HG03060 (cell line): ENCODE measurements around the gene PSMF1.
"Not testable (repeated sequence)": the region's sequence is repeated elsewhere in the genome, so short reads cannot be mapped to it uniquely, and the experiment has no call there.

Experiments used
- ATAC-seq: cut with Tn5 transposase; IDR thresholded peaks from one replicate; pipeline ENCODE4 v1.9.1; 2021; ENCODE audit warnings: low read depth, moderate number of reproducible peaks; ENCODE audit not compliant: unreplicated experiment

Gene PSMF1

DNA sequence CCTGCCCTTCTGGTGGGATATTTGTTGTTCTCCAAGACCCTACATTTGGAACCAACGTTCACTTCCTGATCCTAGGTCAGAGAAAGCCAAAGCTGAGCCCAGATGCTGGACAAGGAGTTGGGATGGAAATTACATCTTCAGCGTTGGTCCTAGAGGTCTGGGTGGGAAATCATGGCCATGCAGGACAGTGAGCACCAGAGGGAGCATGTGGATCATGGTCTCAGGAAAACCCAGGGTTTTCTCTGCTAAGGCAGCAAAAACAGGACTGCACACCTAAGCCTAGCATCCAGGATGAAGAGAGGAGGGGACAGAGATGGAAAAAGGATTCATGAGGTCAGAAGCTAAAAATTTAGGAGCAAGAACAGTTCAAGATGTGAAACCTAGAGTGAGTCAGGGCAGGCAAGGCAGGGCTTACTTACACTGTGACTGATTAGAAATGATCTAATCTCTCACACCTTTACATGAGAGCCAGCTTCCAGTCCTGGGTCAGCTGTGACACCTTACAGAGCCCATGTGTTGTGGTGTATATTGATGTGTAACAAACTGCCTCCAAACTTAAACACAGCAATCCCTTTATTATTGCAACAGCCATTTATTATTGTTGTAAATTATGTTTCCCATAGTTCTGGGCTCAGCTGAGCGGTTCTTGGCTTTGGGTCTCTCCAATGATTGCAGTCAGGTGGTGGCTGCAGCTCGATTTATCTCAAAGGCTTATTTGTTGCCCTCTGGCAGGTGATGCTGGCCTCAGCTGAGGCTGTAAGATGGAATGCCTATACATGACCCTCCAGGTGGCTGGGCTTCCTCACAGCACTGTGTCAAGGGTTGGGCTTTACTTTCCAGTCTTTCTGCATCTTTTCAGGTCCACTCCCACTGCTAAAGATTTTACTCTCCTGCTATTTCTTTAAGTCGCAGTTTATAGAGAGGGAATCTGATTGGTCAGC, 91.3 kb downstream of the PSMF1 start:
- ATAC-seq = no peak

DNA sequence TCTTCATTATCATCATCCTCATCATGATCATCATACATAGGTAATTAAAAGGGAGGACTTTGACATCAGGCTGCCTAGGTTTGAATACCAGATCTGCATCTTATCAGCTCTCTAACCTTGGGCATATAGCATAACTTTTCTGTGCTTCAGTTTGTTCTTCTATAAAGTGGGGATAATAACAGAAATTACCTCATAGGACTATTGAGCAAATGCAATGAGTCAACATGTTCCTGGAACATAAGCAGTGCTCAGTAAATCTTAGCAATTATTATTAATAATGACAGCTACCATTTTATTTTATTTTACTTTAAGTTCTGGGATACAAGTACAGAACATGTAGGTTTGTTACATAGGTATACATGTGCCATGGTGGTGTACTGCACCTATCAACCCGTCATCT, 92.1 kb downstream of the PSMF1 start:
- no peak for ATAC-seq

DNA sequence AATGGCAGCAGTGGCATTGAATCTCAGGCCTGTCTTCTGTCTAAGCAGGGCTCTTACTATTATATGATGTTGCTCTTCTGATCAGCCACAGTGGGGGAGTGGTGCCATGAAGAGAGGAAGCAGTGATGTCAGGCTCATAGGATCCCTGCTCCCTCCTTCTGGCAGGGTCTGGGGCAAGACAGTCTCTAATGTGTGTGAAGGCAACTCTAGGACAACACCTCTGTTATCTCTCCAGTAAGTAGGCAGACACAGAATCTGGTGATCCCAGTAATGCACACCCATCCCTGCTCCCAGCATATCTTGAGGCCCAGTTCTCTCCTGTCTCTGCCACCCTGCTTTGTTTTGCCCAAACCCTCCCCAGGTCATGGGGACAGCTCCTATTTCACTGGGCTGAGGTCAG, 93.6 kb downstream of the PSMF1 start:
- no peak for ATAC-seq

DNA sequence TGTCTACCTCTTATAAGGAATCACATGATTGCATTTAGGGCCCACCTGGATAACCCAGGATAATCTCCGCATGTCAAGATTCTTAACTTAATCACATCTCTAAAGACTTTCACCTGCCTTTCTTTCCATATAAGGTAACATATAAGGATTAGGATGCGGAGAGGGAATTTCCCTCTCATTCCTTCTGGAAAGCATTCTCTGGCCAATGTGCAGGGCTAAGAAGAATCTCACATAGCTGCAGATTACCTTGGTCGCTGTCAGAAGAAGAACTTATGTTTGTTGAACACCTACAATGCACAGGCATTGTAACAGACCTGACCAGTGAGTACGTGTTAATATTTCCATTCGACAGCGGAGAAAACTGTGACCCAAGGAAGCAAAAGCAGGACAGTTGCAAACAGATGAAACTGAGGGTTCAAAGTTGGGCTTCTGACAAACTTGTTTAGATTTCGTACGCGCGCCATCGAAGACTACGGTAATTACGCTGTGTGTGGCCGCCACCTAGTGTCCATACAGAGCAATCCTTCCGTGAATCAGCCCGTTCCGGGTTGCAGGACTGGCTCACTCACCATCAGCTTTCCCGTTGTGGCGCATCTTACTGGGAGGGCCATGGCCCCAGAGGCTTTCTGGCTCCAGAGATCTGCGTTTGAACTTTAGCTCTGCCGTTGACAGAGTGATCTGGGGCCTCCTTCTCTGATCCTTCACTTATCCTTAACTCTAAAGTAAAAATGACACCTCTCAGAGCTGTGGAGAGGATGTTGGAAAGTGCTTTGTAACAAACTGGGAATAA, 94.4 kb downstream of the PSMF1 start:
- ATAC-seq = no peak

DNA sequence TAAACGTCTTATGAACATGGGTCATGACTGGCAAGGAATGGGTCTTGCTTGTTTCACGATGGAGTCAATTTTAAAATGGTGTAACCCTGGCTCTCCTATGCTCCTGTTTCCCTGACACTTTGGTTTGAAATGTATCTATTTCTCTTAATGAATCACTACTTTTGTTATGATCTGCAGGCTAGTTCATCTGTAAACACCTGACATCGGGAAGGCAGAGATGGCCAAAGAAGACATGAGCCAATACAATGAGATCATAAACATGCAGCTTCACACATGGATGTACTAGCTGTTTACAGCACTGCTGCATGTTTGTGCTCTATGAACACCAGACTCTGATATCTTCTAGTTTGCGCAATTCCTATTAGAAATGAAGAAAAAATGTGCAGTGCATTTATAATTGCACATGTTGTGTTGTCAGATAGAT, 96.4 kb downstream of the PSMF1 start:
- no peak for ATAC-seq

DNA sequence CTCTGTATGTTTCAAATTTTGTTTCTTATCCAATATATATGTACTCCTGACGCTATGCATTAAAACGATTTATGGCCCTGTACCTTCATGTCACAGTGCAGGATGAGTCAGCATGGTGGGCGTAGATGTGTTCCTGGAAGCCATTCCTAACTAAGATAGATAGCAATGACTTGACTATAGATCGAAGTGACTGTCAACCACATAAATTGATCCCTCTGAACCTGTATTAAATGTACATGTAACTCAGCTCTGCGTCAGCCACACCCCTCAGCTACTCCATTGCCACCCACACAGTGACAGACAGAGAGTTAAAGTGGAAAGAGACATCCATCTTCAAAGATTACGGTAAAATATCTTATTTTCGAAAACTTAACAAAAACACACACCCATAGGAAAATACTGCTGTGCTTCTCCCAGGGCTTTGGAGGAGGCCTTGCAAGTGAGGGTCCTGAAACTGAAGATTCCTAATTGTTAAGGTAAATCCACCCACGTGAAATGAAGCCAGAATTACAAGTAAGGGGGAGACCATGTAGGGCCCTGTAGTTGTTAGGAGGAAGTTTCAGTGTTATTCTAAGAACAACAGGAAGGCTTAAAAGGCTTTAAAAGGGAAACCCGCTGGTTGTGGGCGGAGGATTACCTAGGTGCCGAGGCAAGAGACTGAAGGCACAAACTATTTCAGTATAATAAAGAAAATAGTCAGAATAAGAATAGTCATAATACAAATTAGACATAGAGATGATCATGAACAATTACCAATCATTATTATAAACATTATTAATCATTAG, 97.2 kb downstream of the PSMF1 start:
- no peak for ATAC-seq

DNA sequence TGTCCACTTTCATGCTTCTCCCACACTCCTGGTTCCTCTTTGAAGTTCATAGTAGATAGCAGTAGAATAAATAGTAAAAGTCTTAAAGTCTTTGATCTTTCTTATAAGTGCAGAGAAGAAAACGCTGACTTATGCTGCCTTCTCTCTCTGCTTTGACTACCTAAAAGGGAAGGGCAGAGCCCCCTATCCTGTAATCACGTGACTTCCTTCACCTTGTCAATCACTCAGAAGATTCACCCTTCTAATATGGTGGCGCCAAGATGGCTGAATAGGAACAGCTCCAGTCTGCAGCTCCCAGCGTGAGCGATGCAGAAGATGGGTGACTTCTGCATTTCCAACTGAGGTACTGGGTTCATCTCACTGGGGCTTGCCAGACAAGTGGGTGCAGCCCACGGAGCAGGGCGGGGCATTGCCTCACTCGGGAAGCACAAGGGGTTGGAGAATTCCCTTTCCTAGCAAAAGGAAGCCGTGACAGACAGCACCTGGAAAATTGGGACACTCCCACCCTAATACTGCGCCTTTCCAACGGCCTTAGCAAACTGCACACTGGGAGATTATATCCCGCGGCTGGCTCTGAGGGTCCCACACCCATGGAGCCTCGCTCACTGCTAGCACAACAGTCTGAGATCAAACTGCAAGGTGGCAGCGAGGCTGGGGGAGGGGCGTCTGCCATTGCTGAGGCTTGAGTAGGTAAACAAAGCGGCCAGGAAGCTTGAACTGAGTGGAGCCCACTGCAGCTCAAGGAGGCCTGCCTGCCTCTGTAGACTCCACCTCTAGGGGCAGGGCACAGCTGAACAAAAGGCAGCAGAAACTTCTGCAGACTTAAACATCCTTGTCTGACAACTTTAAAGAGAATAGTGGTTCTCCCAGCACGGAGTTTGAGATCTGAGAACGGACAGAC, 98.4 kb downstream of the PSMF1 start:
- not testable (repeated sequence) for ATAC-seq
